ENCODE data around the gene PLAC9. TPM values are rescaled to one million over a fixed set of nuclear protein-coding genes. Genes with fewer than 3 reads are reported as not detected.

The PLAC9 gene
- total and polyA plus RNA-seq, 12 donors = 1.8 to 67.6 (median 24.0) TPM

DNA sequence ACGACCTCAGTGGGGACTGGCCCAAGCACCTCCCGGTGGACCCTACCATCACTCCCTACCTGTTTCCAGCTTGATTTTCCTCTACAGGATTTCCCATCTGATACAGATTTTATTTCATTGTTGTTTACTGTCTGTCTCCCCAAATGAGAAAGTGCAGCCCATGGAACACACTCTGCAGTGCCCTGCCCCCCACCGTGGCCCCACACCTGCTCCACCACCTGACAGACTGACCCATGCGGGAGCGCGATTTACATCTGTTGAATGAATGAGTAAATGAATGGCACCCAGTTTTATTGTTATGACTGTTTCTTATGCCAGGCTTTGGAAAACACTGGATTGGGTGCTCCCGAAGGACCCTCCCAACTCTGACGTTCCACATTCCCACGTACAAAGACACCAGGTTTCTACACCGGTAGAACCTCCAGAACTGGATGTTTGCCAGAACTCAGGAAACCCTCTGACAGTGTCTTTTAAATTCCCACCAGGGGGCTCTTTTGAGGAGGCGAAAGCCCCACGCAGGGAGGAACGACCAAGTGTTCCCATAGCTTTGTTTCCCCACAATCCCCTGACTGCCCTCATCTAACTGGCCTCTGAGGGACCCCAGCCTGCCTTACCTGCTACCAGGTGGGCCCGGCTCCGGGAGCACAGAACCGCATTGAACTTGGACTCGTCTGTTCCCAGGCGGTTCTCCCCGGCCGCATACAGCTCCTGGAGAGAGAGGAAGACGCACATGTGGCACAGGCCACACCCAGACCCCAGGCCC is 29.0 kb downstream of the PLAC9 start:
- 85 to 92% (median 88%) methylated on average over 16 to 21 of the region's 21 CpGs for WGBS, 4 donors
- Histone ChIP-seq H3K4me3 (no peak overlapping the region), H3K27ac (peak overlapping the region in 1 of 5 donors; percentile 13), H3K4me1 (replicated peaks in 1 of 2) (peaks cover 4 to 17% of the 10 kb centered on the region in 2 donors), H3K36me3 (replicated peaks in 1 of 2) (peaks cover 0 to 33% of the 10 kb centered on the region in 2 donors), H3K27me3 (no peaks in the 10 kb centered on the region), H3K9me3 (replicated peaks in 1 of 3) (no peaks in the 10 kb centered on the region)
- TF ChIP-seq, protein P1, sequence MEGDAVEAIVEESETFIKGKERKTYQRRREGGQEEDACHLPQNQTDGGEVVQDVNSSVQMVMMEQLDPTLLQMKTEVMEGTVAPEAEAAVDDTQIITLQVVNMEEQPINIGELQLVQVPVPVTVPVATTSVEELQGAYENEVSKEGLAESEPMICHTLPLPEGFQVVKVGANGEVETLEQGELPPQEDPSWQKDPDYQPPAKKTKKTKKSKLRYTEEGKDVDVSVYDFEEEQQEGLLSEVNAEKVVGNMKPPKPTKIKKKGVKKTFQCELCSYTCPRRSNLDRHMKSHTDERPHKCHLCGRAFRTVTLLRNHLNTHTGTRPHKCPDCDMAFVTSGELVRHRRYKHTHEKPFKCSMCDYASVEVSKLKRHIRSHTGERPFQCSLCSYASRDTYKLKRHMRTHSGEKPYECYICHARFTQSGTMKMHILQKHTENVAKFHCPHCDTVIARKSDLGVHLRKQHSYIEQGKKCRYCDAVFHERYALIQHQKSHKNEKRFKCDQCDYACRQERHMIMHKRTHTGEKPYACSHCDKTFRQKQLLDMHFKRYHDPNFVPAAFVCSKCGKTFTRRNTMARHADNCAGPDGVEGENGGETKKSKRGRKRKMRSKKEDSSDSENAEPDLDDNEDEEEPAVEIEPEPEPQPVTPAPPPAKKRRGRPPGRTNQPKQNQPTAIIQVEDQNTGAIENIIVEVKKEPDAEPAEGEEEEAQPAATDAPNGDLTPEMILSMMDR (IDR thresholded peaks at IDR 0.05) = no peak
- no peak for TF ChIP-seq POLR2A (IDR thresholded peaks at IDR 0.05)
- DNase-seq = no peak
- intact Hi-C loops (cut with DNase I) = no loop called here

DNA sequence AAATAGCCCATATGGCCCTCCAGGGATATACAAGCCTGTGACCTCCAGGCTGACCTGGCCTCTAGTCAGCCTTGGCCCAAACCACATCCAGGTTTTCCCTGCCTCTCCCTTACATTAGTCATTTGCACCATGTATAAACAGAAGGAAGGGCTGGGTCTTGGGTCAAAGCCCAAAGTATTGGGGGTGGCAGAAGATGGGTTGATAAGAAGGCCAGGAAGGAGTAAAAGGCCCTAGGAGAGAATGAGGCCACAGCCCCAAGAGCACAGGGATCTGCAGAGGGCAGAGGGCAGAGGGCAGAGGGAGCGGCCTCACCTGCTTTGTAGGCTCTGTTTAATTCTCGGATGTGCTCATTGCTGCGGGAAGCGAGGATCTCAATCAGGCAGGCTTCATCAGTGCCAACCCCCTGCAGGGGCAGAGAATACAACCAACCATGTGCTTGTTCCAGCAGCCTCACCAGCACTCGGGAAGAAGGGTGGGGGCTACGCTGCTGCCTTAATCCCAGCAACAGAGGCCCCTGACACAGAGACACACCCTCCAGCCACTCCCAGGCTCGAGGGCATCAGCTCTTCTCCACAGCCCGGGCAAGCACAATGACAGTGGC is 31.3 kb downstream of the PLAC9 start:
- Histone ChIP-seq H3K4me3 (no peak overlapping the region), H3K9me3 (replicated peaks in 1 of 3) (no peaks in the 10 kb centered on the region), H3K27me3 (no peaks in the 10 kb centered on the region), H3K27ac (peak overlapping the region in 1 of 5 donors; percentile 42), H3K4me1 (replicated peaks in 1 of 2) (peaks cover 3 to 7% of the 10 kb centered on the region in 2 donors), H3K36me3 (replicated peaks in 1 of 2) (peaks cover 0 to 18% of the 10 kb centered on the region in 2 donors)
- intact Hi-C loops (cut with DNase I) = no loop called here
- TF ChIP-seq POLR2A (IDR thresholded peaks at IDR 0.05) = no peak
- TF ChIP-seq, protein P1 (IDR thresholded peaks at IDR 0.05) = no peak
- DNase-seq = no peak
- WGBS, 4 donors = 76 to 88% (median 79%) methylated on average over 4 to 8 of the region's 8 CpGs

DNA sequence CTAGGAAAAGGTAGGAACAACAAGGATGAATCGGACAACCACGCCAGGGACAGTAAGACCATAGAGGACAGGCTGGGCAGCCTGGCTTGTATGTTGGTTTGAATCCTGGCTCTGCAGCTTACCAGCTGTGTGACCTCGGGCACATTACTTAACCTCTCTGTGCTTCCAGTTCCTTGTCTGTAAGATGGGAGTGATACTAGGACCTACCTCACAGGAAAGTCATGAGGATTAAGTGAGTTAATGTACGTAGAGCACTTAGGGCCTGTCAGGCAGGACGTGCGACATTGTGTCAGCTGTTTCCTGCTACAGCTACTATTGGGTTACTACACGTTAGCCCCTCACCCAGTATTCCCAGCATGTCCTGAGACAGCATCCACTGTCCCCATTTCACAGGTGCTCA is 32.1 kb downstream of the PLAC9 start:
- no peak overlapping the region for H3K4me3 ChIP-seq
- 90 to 96% (median 93%) methylated on average over 7 of the region's 7 CpGs for WGBS, 4 donors
- H3K36me3 ChIP-seq (replicated peaks in 1 of 2) = peaks cover 0 to 21% of the 10 kb centered on the region in 2 donors
- no peaks in the 10 kb centered on the region for H3K9me3 ChIP-seq (replicated peaks in 1 of 3)
- H3K27me3 ChIP-seq = no peaks in the 10 kb centered on the region
- DNase-seq = no peak
- TF ChIP-seq, protein P1 (IDR thresholded peaks at IDR 0.05) = no peak
- no peak for TF ChIP-seq POLR2A (IDR thresholded peaks at IDR 0.05)
- H3K27ac ChIP-seq = peak overlapping the region in 1 of 5 donors; percentile 25
- no peaks in the 10 kb centered on the region for H3K4me1 ChIP-seq (replicated peaks in 1 of 2)
- intact Hi-C loops (cut with DNase I) = no loop called here

DNA sequence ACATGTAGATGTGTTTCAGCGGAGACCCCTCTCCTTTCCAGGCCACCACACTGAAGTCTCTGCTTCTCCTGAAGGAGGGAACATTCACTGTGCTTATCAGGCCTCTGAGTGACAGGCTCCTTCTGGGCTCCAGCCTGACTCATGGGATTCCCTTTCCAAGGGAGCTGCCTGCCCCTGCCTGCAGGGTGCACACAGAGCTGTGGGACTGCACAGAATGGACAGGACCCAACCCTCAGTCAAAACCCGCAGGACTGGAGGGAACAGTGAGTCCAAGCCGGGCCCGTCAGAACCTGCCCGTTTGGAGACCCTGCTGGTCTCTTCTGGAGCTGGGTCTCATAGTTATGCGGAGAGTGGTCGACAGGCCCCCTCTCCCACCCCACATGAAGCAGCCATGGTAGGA is 32.6 kb downstream of the PLAC9 start:
- 91 to 97% (median 94%) methylated on average over 6 to 7 of the region's 7 CpGs for WGBS, 4 donors
- Histone ChIP-seq H3K27ac (peak overlapping the region in 1 of 5 donors; percentile 25), H3K9me3 (replicated peaks in 1 of 3) (no peaks in the 10 kb centered on the region), H3K36me3 (replicated peaks in 1 of 2) (peaks cover 0 to 21% of the 10 kb centered on the region in 2 donors), H3K4me1 (replicated peaks in 1 of 2) (no peaks in the 10 kb centered on the region), H3K4me3 (no peak overlapping the region), H3K27me3 (no peaks in the 10 kb centered on the region)
- intact Hi-C loops (cut with DNase I) = no loop called here
- DNase-seq = no peak
- TF ChIP-seq, protein P1 (IDR thresholded peaks at IDR 0.05) = peak in 1 of 6 experiments; percentile 4
- no peak for TF ChIP-seq POLR2A (IDR thresholded peaks at IDR 0.05)
